ENCODE data around the gene CYP24A1. TPM values are rescaled to one million over a fixed set of nuclear protein-coding genes. Genes with fewer than 3 reads are reported as not detected.
A peak's percentile ranks its signal among the peaks of the same experiment; 100 is the strongest.

The CYP24A1 gene
- total and polyA plus RNA-seq, 2 of the 13 experiments (the other 11 are each of a cell fraction or from before 2014, with no cell fraction given) = 9.4 to 32.7 TPM

GRCh38 chr20:54207743-54208547 lies 34.2 kb upstream of the CYP24A1 start, which contains the start of gene PFDN4 (continued):
- peak; percentile 74 for TF ChIP-seq BATF2 (CRISPR knock-in tag; IDR thresholded peaks at IDR 0.05)
- TF ChIP-seq SNAPC2 (CRISPR knock-in tag; IDR thresholded peaks at IDR 0.05) = no peak; the same call in none of the 2 replicates
- no peak for TF ChIP-seq ZNF660 (CRISPR knock-in tag; IDR thresholded peaks at IDR 0.05; ENCODE audit: borderline replicate concordance, low read depth)
- TF ChIP-seq ZMYM3 (CRISPR knock-in tag; IDR thresholded peaks at IDR 0.05) = peak; percentile 98
- TF ChIP-seq ARNT (IDR thresholded peaks at IDR 0.05) = no peak
- peak; percentile 90 for TF ChIP-seq SRY (CRISPR knock-in tag; IDR thresholded peaks at IDR 0.05)
- TF ChIP-seq ZNF670 (CRISPR knock-in tag; IDR thresholded peaks at IDR 0.05; ENCODE audit: borderline replicate concordance) = peak; percentile 71; the same call in 1 of the 2 replicates
- no peak for TF ChIP-seq PRPF4 (IDR thresholded peaks at IDR 0.05; ENCODE audit: low read depth, low read length, poor library complexity, severe bottlenecking)
- peak; percentile 43 to 61; a peak in 3 of 4 replicates for TF ChIP-seq EP300 (IDR thresholded peaks at IDR 0.05; ENCODE audit: low read depth in 2 of 2, low read length in 2 of 2)
- no peak; the same call in 1 of the 2 replicates for TF ChIP-seq EP300 (CRISPR knock-in tag; IDR thresholded peaks at IDR 0.05; ENCODE audit: borderline replicate concordance)
- peak; percentile 88; the same call in 1 of the 2 replicates for TF ChIP-seq CBX5 (CRISPR knock-in tag; IDR thresholded peaks at IDR 0.05; ENCODE audit: borderline replicate concordance)
- TF ChIP-seq FOXA3 (CRISPR knock-in tag; IDR thresholded peaks at IDR 0.05) = peak; percentile 72
- TF ChIP-seq SIN3B (IDR thresholded peaks at IDR 0.05; ENCODE audit: low read length) = peak; percentile 75
- 0 out of 2 replicates have a peak, but pooled peaks have one; percentile 80 for TF ChIP-seq ETS1 (CRISPR knock-in tag; IDR thresholded peaks at IDR 0.05)
- TF ChIP-seq IKZF5 (CRISPR knock-in tag; IDR thresholded peaks at IDR 0.05) = peak; percentile 92
- peak; percentile 92 for TF ChIP-seq ZNF781 (CRISPR knock-in tag; IDR thresholded peaks at IDR 0.05; ENCODE audit: borderline replicate concordance, not compliant biosample characterization)
- no peak; the same call in 1 of the 2 replicates for TF ChIP-seq ZNF879 (CRISPR knock-in tag; IDR thresholded peaks at IDR 0.05)
- no peak for TF ChIP-seq NFE2L2 (IDR thresholded peaks at IDR 0.05; ENCODE audit: low read length)
- TF ChIP-seq ZKSCAN5 (CRISPR knock-in tag; IDR thresholded peaks at IDR 0.05) = no peak
- peak; percentile 59; the same call in 1 of the 2 replicates for TF ChIP-seq BORCS8-MEF2B (CRISPR knock-in tag; IDR thresholded peaks at IDR 0.05)
- peak; percentile 86 for TF ChIP-seq ZNF891 (CRISPR knock-in tag; IDR thresholded peaks at IDR 0.05)
- TF ChIP-seq TFAP4 (IDR thresholded peaks at IDR 0.05; ENCODE audit: borderline replicate concordance, low read depth) = peak; percentile 98
- no peak; the same call in 1 of the 2 replicates for TF ChIP-seq ZNF3 (CRISPR knock-in tag; IDR thresholded peaks at IDR 0.05)
- peak; percentile 97 for TF ChIP-seq KDM2A (CRISPR knock-in tag; IDR thresholded peaks at IDR 0.05; ENCODE audit: borderline replicate concordance, low read depth)
- TF ChIP-seq TSC22D2 (CRISPR knock-in tag; IDR thresholded peaks at IDR 0.05; ENCODE audit: borderline replicate concordance) = peak; percentile 96
- TF ChIP-seq FOXJ3 (CRISPR knock-in tag; IDR thresholded peaks at IDR 0.05; ENCODE audit: borderline replicate concordance) = peak; percentile 81; the same call in 1 of the 2 replicates
- TF ChIP-seq ARNTL (CRISPR knock-in tag; IDR thresholded peaks at IDR 0.05) = peak; percentile 43
